NCI-H1417 (cell line): Measurements from ENCODE around the gene SUGT1.
A peak's percentile ranks its signal among the peaks of the same experiment; 100 is the strongest.
"Not testable (repeated sequence)": the region's sequence is repeated elsewhere in the genome, so short reads cannot be mapped to it uniquely, and the experiment has no call there.

Experiments
- DNase-seq, 3 experiments: peaks; one replicate each; lab custom pipeline; 2025; lab: John Stamatoyannopoulos, UW

SUGT1 gene

DNA sequence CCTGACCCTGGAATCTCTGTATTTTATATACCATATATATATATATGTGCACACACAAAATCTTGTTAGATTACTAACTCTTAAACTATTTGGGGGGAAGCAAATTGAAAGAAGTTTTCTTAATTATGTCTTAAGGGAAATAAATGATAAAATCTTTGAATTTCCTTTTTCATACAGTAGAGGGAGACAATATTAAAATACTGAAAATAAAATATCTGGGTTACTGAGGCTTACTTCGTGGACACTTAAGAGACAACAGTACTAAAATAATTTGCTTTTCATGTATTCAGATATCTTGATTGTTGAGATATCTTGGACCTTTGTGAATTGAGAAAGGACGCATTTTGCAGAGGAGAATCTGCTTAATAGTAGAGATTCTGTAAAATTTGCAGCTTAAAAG is 17.0 kb downstream of the SUGT1 start:
- no peak for DNase-seq

DNA sequence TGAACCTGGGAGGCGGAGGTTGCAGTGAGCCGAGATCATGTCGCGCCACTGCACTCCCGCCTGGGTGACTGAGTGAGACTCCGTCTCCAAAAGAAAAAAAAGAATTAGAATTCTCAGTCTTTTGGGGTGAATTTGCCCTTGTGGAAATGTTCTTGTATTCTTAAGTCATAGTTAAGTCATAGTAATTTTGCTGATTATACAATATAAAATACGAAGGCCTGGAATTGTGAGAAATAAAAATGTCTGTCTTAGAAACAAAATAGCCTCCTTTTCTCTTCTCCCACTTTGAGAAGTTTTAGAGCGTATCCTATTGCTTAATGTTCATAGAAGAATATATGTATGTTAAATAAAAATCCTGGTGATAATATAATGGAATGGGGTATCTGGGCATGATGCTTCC is 18.1 kb downstream of the SUGT1 start:
- no peak for DNase-seq

DNA sequence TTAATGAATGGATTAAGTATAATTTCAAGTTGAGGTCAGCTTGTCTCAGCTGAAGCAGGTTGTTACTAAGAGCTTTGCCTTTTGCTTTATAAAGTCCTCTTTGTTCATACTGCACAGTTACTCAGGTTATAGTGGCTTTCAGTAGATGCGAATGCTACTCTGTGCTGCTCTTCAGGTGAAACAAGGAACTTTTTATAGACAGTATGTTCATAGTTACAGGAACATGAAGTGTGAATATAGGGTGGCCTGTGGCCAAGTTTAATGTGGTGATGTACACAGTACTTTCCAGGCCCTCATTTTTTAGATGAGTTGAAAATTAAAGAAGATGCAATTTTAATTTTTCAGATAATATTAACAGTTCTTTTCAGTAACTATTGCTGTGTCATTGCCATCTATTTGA is 20.8 kb downstream of the SUGT1 start:
- no peak for DNase-seq

DNA sequence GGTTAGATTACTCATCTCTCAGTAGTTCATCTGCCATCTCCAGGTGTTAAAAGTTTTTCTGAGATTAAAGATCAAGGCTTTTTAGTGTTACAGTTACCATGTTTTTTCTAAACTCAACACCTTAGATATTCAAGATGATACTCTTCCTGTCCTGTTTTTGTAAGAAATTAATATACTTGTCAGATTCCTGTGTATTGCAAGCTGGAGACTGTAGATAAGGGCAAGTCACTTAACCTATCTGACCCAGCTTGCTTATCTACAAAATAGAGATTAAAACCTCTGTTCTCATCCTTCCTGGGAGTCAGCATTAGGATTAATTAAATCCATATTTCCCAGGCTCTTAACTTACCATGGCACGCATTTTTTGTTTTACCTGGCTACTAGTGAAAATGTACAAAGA is 25.2 kb downstream of the SUGT1 start:
- no peak for DNase-seq

DNA sequence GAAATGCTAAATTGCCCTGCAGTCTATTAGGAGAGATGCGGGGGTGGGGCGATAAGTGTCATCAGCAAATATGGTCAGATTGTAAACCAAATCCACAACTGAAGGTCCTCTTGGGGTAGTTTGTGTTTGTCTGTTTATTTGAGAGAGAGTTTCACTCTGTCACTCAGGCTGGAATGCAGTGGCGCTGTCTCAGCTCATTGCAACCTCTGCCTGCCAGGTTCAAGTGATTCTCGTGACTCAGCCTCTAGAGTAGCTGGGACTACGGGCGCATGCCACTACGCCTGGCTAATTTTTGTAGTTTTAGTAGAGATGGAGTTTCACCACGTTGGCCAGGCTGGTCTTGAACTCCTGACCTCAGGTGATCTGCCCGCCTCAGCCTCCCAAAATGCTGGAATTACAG is 33.2 kb downstream of the SUGT1 start:
- not testable (repeated sequence) for DNase-seq

DNA sequence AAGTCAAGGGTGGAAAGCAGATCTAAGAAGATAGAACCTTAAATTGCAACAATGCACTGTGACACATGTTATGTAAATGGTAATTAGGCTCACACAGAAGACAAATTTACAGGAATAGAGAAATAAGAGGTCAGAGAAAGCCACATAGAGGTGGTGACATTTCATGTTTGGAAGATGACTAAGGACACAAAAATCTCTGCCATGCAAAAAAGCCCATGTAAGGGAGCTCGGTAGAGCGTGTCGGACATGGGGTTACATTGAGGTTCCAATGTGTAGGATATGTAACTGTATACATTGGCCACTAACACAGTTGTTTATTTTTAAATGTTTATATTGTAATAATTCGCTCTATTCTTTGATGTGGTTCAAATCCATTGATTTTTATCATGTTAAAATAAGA is 33.7 kb downstream of the SUGT1 start:
- no peak for DNase-seq

DNA sequence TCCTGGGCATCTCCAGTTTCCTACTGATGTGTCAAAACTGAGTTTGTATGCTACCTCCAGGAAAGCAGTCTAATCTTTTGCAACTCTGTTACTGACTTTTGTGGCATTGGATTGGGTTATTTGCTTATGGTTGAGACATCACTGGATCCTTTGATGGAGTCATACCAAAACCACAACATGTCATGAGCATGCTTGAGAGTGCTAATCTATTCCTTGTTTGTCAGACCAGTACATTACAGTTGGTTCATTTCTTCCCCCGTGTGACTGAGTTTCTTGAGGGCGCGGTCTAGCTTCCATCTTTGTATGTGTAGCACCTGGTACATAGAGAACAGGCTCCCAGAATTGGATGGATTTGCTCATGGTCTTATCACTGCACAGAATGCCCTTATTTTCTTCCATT is 43.2 kb downstream of the SUGT1 start:
- DNase-seq, result no peak

DNA sequence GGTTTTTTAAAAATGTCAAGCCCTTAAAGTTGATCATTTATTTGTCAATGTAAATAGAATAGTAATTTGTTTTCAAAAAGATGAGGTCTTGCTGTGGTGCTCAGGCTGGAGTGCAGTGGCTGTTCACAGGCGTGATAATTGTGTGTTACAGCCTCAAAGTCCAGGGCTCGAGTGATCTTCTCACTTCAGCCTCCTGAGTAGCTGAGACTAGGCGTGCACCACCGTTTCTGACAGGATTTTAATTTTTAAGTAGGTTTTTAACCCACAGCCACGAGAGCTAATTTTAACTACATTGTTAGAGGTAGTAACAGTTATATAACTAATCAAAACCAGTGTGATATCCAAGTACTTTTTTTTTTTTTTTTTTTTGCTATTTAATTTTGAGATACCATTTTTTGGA is 43.9 kb downstream of the SUGT1 start:
- DNase-seq, result no peak

DNA sequence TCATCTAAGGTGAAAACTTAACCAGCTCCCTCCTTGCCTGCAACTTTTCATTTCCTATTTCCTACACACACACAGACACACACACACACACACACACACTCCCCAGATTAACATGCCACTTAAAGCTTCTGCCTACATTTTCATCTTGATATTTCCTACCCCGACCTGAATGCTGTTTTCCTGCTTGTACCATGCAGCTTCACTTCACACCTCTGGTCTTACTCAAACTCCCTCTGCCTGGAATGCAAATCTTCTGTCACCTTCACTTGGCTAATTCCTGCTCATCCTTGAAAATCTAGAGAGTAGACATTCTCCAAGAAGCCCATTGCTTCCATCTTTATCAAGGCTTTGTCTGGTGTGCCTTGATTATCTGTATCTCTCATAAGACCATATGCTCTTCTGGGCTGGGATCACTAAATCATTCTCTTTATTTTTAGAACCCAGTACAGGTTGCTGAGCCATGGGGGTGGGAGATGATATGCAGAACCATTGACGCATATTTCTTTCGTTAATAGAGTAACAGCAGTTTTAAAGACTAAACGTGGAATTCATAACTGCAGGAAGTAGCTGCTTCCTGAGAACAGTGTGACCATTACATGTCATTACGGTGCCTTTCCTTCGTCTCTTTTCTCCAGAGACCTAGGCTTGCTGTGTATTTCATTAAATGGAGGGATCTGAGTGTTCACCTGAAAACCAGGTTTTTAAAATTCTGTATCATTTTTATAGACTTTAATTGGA is 49.3 kb downstream of the SUGT1 start:
- no peak for DNase-seq

DNA sequence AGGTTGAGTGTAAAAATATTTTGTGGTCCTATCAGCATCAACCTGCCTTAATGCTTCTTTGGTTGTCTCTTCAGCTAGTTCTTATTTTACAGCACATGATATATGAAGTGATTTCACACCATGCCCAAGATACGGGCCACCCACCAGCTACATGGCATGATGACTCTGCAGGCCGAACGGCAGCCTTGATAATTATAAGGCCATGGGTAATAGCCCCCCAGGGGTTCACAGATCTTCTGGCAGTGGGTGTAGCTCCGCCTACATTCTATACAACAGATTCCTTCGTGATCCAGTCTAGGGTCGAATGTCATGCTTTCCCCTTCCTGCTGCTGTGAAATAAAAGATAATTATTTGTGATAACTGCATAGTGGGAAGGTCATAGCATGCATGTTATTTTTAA is 50.8 kb downstream of the SUGT1 start:
- DNase-seq, result peak in 2 of 3 experiments; percentile 59 to 78

DNA sequence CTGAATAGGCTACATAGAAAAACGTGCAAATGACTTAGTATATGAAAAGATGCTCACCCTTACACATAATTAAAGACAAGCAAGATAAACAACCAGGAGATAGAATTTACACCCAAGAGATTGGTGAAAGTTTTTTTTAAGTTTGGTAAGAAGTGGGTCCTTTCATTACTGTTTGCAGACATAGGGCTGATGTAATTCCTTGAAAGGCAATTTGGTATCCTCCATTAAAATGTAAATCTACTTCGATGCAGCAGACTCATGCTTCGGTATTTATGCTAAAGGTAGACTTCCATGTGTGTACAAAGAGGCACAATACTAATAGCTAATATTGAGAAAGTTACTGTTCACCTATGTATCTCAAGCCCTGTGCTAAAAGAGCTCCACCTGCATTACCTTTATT is 53.4 kb downstream of the SUGT1 start:
- DNase-seq, result no peak

DNA sequence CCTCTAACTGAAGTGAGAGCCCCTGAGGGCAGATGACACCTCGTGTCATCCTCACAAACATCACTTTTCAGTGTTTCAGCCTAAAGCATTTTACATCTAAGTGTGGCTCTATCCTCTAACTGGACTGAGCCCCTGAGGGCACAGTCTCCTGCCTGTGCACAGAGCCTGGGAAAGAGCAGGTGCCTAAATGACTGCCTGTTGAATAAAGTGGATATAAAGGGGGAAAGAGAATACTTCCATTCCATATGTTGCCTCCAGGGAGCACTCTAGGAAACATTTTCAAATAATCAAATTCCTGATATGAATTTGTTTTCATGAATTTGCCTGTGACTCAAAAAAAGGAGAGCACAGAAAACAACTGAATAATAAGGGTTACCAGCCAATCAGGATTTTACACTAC is 54.7 kb downstream of the SUGT1 start:
- peak; percentile 19 to 71 (median 33) for DNase-seq

DNA sequence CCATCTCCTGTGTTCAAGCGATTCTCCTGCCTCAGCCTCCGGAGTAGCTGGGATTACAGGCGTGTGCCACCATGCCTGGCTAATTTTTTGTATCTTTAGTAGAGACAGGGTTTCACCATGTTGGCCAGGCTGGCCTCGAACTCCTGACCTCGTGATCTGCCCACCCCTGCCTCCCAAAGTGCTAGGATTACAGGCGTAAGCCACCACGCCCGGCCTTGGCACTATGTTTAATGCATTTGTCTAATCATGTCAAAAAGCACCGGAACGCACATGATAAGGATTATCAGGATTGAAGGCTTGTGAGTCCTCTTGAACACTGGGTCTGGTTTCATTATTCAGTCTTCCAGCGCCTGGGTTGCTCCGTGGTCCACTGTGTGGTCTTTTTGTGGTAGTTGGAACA is 55.6 kb downstream of the SUGT1 start:
- not testable (repeated sequence) for DNase-seq

DNA sequence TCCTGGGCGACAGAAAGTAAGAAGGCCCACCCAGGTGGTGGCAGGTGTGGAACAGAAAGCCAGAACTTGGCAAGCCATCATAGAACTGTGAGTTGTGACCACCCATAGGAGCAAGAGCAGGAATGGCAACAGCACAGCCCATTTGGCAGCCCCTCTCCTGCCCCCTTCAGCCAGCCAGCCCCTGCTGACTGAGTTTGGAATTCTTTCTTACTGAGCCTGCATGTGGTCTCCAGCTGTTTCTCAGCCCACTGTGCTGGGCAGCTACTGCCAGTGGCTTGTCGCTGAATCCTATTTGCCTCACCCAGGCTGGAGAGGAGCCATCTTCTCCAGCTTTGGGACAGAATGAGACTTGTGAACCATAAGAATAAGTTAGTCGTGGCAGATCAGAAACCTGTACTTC is 58.6 kb downstream of the SUGT1 start:
- no peak for DNase-seq

DNA sequence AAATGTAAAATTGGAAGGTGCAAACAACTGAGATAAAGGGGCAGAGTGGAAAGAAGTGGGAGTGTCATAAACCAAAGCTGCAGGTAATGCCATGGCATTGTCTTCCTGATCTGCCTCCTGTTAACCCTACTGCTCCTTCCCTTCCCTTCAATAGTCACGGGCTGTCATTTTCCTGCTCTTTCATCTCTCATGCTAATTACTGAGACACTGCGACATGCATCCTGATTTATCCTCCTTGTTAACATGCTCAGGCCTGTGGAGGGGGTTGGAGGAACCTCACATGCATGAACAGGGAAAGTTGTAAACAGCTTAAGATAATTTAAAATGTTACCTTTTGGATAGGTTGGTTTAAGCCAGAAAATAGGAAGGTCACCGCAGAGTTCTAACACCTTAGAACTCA is 59.7 kb downstream of the SUGT1 start:
- peak; percentile 18 to 83 (median 68) for DNase-seq

DNA sequence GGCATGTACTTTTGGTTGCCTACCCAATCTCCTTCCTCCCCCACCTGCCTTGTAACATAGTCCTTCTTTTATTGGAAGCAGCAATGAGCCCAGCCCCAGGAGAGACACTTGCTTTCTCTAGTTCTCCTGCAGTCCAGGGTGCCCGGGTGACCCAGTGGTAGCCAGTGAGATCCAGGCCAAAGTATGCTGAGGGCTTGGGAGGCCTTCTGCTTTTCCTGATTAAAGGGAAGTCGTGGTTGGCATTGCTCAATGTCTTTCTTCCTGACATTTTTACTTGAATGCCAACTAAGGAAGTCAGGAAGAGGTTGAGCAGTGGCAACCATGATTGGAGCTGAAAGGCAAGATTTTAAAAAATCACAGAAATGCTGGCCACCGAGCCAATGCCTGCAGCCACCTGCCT is 61.3 kb downstream of the SUGT1 start:
- no peak for DNase-seq

DNA sequence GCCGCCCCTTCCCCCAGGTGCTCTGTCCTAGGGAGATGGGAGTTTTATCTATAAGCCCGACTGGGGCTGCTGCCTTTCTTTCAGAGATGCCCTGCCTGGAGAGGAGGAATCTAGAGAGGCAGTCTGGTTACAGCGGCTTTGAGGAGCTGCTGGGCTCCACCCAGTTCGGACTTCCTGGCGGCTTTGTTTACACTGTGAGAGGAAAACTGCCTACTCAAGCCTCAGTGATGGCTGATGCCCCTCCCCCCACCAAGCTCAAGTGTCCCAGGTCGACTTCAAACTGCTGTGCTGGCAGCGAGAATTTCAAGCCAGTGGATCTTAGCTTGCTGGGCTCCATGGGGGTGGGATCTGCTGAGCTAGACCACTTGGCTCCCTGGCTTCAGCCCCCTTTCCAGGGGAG is 68.3 kb downstream of the SUGT1 start:
- DNase-seq, result peak in 1 of 3 experiments; percentile 41

DNA sequence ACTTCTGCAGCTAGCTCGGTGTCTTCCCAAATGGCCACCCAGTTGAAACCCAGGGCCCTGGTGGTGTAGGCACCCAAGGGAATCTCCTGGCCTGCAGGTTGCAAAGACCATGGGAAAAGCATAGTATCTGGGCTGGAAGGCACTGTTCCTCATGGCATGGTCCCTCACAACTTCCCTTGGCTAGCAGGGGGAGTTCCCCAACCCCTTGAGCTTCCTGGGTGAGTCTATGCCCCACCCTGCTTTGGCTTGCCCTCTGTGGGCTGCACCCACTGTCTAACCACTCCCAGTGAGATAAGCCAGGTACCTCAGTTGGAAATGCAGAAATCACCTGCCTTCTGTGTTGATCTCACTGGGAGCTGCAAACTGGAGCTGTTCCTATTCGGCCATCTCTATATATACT is 68.7 kb downstream of the SUGT1 start:
- not testable (repeated sequence) for DNase-seq

DNA sequence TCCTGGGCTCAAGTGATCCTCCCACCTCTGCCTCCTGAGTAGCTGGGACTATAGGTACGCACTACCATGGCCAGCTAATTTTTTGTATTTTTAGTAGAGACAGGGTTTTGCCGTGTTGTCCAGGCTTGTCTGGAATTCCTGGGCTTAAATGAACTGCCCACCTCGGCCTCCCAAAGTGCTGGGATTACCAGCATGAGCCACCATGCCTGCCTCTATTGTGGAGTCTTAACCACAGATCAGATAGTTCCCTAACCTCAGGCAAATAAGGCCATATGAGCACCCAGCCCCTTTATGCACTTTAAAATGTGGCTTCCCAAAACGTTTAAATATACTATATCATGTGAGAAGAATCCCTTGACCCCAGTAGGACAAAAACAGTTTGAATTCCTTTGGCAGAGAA is 70.5 kb downstream of the SUGT1 start:
- DNase-seq, result no peak

DNA sequence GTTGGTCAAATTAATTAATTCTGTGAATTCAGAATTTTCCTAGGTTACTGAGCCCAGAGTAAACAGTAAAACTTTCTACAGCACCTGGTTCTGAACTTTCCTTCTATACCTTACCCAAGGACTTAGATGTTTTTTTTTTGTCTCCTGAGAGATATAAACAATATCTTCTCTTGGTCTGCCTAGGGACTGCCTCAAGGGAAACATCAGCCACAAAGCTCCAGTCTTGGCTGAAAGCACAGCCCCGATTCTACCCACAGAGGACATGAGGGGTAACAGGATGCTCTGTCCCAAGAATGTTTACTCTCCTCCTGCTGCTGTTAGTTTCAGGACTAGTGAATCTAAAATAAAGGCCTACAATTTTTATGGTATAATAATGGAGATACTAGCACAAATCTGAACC is 72.7 kb downstream of the SUGT1 start:
- no peak for DNase-seq

DNA sequence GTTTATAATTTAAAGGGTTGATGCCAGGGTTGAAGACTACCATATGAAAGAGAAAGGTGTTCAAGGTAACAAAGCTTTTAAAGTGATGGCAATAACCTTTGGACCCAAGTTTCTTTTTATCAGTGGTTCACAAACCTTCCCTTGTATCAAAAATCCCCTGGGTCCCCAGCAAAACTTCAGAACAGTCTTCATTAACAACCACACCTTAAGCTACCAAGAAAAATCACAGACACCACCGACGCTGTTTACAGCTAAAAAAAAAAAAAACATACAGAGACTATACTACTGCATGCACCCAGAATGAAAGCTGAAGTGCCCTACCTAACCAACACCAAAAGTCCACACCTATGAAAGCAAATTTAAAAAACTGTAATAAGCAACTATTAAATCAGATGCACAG is 73.6 kb downstream of the SUGT1 start:
- no peak for DNase-seq

DNA sequence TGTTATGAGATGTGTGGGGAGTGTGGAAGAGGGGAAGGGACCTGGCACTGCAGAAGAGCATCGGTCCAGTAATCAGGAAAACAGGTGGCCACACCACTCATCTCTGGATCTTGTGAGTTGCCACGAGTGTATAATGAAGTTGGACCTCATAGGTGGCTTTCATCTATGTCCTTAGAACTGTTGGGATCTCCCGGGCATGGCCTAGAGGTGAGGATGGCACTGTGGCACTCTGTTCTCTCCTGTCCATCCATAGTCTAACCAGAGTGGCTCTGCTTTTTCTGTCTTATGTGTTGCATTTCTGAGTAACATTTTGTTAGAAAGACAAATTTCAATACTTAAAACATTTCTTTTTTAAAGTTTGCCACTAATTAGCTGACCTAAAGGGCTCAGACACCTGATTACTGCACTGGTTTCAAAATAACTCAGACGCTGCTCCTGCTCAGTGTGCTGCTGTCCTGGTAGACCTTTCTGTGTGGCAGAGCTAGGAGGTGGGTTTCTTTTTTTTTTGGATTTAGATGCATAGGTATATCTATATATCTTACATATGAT is 81.5 kb downstream of the SUGT1 start:
- DNase-seq, result no peak

DNA sequence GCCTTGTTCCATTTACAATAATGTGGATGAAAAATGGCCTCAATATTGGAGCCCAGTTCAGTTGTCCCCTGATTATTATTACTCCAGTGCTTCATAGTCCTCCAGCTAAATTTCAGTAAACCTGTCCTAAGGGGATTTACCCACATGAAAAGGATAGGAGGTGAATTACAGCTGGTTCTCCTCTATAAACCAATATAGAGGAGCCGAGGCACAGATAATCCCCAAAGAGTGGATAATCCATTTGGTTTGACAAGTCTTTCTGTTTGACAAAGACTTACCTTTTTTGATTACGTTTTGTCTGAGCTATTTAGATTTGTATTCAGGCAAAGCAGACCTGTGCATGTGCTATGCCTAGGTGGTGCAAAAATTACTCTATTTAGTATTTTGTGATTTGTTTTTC is 84.3 kb downstream of the SUGT1 start:
- DNase-seq, result no peak

DNA sequence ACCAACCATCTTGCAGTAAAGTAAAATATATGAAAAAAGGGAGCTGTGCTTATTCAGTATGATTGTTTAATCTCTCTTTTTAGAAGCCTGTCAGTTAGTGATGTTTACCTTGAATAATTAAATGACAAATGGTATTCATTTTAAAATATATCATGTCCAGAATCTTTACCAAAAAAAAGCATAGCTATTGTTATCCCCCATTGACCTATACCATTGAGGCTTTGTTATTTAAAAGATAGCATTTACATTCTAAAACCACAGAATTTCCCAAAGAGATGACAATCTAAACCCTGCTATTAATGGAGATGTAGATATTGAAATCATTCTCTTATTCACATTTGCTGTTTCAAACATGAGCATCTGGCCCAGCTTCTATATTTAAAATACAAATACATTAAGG is 84.8 kb downstream of the SUGT1 start:
- no peak for DNase-seq
